HepG2 (cell line): Measurements from ENCODE around the gene HOXA11.

Experiments
- ATF3 ChIP-seq: sonication (generic); formaldehyde crosslinking; IDR thresholded peaks from 2 replicates; pipeline ENCODE4 v1.4.0; 2020; ENCODE audit warnings: missing genetic modification reagents
- EZH2 ChIP-seq: conservative IDR thresholded peaks from 2 replicates; pipeline ENCODE4 v1.6.1; 2012; ENCODE audit warnings: mild to moderate bottlenecking, low read depth, low read length, moderate library complexity
- GTF2F1 ChIP-seq: fragments of 150-350 bp; IDR thresholded peaks from 2 replicates; pipeline ENCODE4 v1.6.1; 2014; ENCODE audit warnings: low read length
- HES4 ChIP-seq: sonication (generic); formaldehyde crosslinking; IDR thresholded peaks from 2 replicates; pipeline ENCODE4 v1.9.0; 2021; ENCODE audit warnings: mild to moderate bottlenecking, missing genetic modification reagents, borderline replicate concordance
- PHB2 ChIP-seq: fragments of 450-650 bp; IDR thresholded peaks from 2 replicates; pipeline ENCODE4 v1.6.1; 2018; ENCODE audit not compliant: partially characterized antibody
- TCF7L2 ChIP-seq: IDR thresholded peaks from 2 replicates; pipeline ENCODE4 v1.6.1; 2011; ENCODE audit warnings: mild to moderate bottlenecking, low read depth, low read length, moderate library complexity
- ZNF484 ChIP-seq: sonication (generic); formaldehyde crosslinking; IDR thresholded peaks from 2 replicates; pipeline ENCODE4 v1.5.1; 2020; ENCODE audit warnings: mild to moderate bottlenecking, low read depth, missing genetic modification reagents, borderline replicate concordance
- TF ChIP-seq, protein P1 (sequence below): sonication (generic); formaldehyde crosslinking; IDR thresholded peaks from 2 replicates; pipeline ENCODE4 v1.4.0; 2020; ENCODE audit warnings: missing genetic modification reagents, borderline replicate concordance
- TF ChIP-seq, protein P2 (sequence below): sonication (generic); formaldehyde crosslinking; IDR thresholded peaks from 2 replicates; pipeline ENCODE4 v1.5.0; 2020; ENCODE audit warnings: mild to moderate bottlenecking, missing genetic modification reagents, moderate library complexity

DNA sequence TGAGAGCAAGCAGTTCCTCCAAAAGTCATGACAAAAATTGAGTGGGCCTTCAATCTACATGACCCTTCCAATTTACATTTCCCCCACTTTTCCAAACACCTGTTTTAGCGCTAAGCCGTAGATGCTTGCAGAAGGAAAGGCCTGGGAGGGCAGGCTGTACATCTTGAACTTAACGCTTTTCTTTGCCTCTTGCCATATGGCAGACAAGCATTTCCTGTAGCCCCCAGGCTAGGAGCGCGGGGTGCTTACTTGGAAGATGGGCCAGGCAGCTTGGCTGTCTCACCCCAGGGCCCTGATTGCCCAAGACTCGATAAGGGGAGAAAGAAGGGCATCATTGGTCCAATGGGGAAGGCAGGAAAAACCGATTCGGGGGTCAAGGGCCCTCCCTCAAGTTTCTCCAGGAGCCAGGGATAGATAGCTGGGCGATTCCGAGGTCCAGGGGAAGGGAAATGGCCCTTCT, 12.7 kb downstream of the HOXA11 start:
- TF ChIP-seq, protein P1, sequence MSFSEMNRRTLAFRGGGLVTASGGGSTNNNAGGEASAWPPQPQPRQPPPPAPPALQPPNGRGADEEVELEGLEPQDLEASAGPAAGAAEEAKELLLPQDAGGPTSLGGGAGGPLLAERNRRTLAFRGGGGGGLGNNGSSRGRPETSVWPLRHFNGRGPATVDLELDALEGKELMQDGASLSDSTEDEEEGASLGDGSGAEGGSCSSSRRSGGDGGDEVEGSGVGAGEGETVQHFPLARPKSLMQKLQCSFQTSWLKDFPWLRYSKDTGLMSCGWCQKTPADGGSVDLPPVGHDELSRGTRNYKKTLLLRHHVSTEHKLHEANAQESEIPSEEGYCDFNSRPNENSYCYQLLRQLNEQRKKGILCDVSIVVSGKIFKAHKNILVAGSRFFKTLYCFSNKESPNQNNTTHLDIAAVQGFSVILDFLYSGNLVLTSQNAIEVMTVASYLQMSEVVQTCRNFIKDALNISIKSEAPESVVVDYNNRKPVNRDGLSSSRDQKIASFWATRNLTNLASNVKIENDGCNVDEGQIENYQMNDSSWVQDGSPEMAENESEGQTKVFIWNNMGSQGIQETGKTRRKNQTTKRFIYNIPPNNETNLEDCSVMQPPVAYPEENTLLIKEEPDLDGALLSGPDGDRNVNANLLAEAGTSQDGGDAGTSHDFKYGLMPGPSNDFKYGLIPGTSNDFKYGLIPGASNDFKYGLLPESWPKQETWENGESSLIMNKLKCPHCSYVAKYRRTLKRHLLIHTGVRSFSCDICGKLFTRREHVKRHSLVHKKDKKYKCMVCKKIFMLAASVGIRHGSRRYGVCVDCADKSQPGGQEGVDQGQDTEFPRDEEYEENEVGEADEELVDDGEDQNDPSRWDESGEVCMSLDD: no peak
- TF ChIP-seq HES4 (no peak), TCF7L2 (no peak), ATF3 (CRISPR knock-in tag) (no peak), ZNF484 (CRISPR knock-in tag) (no peak), EZH2 (no peak; the same call in 1 of the 2 replicates), GTF2F1 (no peak), PHB2 (no peak)
- TF ChIP-seq, protein P2, sequence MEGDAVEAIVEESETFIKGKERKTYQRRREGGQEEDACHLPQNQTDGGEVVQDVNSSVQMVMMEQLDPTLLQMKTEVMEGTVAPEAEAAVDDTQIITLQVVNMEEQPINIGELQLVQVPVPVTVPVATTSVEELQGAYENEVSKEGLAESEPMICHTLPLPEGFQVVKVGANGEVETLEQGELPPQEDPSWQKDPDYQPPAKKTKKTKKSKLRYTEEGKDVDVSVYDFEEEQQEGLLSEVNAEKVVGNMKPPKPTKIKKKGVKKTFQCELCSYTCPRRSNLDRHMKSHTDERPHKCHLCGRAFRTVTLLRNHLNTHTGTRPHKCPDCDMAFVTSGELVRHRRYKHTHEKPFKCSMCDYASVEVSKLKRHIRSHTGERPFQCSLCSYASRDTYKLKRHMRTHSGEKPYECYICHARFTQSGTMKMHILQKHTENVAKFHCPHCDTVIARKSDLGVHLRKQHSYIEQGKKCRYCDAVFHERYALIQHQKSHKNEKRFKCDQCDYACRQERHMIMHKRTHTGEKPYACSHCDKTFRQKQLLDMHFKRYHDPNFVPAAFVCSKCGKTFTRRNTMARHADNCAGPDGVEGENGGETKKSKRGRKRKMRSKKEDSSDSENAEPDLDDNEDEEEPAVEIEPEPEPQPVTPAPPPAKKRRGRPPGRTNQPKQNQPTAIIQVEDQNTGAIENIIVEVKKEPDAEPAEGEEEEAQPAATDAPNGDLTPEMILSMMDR (CRISPR knock-in tag): no peak
